GM23248 (cell line): ENCODE data around the gene SLC39A12. TPM values are rescaled to one million over a fixed set of nuclear protein-coding genes. Genes with fewer than 3 reads are reported as not detected.

Experiments used
- DNase-seq: peaks from one replicate; pipeline ENCODE4 v3.0.0-alpha.2; 2015
- H2AFZ ChIP-seq: fragments of 200-600 bp; sonication (generic); 2 replicates; pipeline ENCODE4 v1.6.1; 2016; ENCODE audit warnings: antibody characterized with exemption
- H3F3A ChIP-seq: fragments of 200-600 bp; sonication (generic); 2 replicates; pipeline ENCODE4 v1.6.1; 2016; ENCODE audit warnings: mild to moderate bottlenecking, antibody characterized with exemption, mixed run types; ENCODE audit not compliant: insufficient read depth
- H3K27ac ChIP-seq: fragments of 200-600 bp; sonication (generic); 2 replicates; pipeline ENCODE4 v1.5.1; 2016; ENCODE audit warnings: mild to moderate bottlenecking
- H3K27me3 ChIP-seq: fragments of 200-600 bp; sonication (generic); replicated peaks from 2 replicates; pipeline ENCODE4 v1.6.1; 2016; ENCODE audit warnings: mild to moderate bottlenecking; ENCODE audit not compliant: insufficient read depth
- H3K36me3 ChIP-seq: fragments of 200-600 bp; sonication (generic); 2 replicates; pipeline ENCODE4 v1.6.1; 2016; ENCODE audit warnings: low read depth, mild to moderate bottlenecking
- H3K4me1 ChIP-seq: fragments of 200-600 bp; sonication (generic); 2 replicates; pipeline ENCODE4 v1.6.1; 2016; ENCODE audit warnings: mild to moderate bottlenecking; ENCODE audit not compliant: insufficient read depth
- H3K4me2 ChIP-seq: fragments of 200-600 bp; sonication (generic); one replicate; pipeline ENCODE4 v1.6.1; 2016; ENCODE audit warnings: mild to moderate bottlenecking; ENCODE audit not compliant: unreplicated experiment
- H3K4me3 ChIP-seq: fragments of 200-600 bp; sonication (generic); 2 replicates; pipeline ENCODE4 v1.5.1; 2016; ENCODE audit warnings: mild to moderate bottlenecking
- H3K79me2 ChIP-seq: fragments of 200-600 bp; sonication (generic); 2 replicates; pipeline ENCODE4 v1.6.1; 2016; ENCODE audit warnings: mild to moderate bottlenecking; ENCODE audit not compliant: insufficient read depth
- H3K9ac ChIP-seq: fragments of 200-600 bp; sonication (generic); 2 replicates; pipeline ENCODE4 v1.6.1; 2016; ENCODE audit warnings: mild to moderate bottlenecking
- H3K9me2 ChIP-seq: fragments of 200-600 bp; sonication (generic); 2 replicates; pipeline ENCODE4 v1.6.1; 2016; ENCODE audit warnings: mixed run types, mild to moderate bottlenecking, moderate library complexity; ENCODE audit not compliant: insufficient read depth
- H3K9me3 ChIP-seq: fragments of 200-600 bp; sonication (generic); one replicate; pipeline ENCODE4 v1.6.1; 2017; ENCODE audit warnings: low read depth
- H4K20me1 ChIP-seq: fragments of 200-600 bp; sonication (generic); 2 replicates; pipeline ENCODE4 v1.6.0; 2016; ENCODE audit not compliant: insufficient read depth
- EZH2 ChIP-seq: fragments of 200-600 bp; sonication (generic); IDR thresholded peaks from 2 replicates; pipeline ENCODE4 v1.6.1; 2018; ENCODE audit warnings: antibody characterized with exemption, mild to moderate bottlenecking; ENCODE audit not compliant: insufficient read depth, poor library complexity, severe bottlenecking
- EZH2phosphoT487 ChIP-seq: fragments of 200-600 bp; sonication (generic); IDR thresholded peaks from 2 replicates; pipeline ENCODE4 v1.6.1; 2018; ENCODE audit warnings: antibody characterized with exemption, moderate library complexity, mild to moderate bottlenecking, low read depth; ENCODE audit not compliant: insufficient read depth
- WGBS, 2 experiments: methylation state at CpG; one replicate each; pipeline ENCODE4 v1.1.6; 2015 to 2017; ENCODE audit warnings: low lambda C conversion rate in 2 of 2, low coverage in 1 of 2; ENCODE audit errors: missing lambda C conversion rate in 2 of 2; 5-methylcytosine and 5-hydroxymethylcytosine counted together
- in situ Hi-C: fragments of 300-500 bp; cut with MboI; formaldehyde crosslinking; loops from 2 replicates; pipeline ENCODE4 v1.15.0; 2020
- polyA plus RNA-seq: library from polyadenylated mRNA; unstranded; fragments of >200 nt; fragmentation: Nextera tagmentation; extraction: Ambion mirVana; gene quantifications from 2 replicates; pipeline ENCODE4 v1.2.1, GENCODE V29; 2016
- total RNA-seq: library from RNA; depleted of rRNA; stranded (reverse); fragments of >200 nt; shearing (Covaris generic); gene quantifications from 2 replicates; pipeline ENCODE4 v1.2.3, GENCODE V29; 2014

SLC39A12 gene
- total and polyA plus RNA-seq, 2 experiments from 2014 or later: not detected

DNA sequence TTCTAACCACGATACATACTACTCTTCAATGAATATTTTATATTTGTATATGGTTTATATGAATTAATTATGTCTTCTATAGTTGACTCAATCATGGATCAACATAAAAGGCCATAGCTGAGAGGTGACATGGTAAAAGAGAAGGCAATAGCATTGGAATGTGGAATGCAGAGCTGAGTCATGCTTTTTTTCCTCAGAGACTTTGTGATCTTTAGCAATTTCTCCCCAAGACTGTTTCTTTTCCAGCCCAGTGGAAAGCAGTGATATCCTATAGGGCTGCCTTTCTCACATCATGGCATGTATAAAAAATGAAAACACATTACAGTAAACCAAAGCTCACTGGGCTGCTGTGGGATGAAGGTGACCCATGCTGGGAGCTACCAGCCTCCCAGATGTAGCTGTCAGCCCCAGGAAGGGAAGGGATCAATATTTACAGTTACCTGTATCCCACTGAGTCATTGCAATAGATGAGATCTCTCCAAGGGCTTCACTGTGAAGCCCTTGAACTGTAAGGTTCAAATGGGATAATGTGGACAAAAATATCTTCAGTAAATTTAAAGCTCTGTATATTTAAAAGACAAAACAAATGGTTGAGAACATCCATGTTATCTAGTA, 30.2 kb downstream of the SLC39A12 start:
- in situ Hi-C loops: no loop called here
- 0 out of 2 replicates have a peak overlapping the region, but pooled peaks have one; percentile 15 for H3K9ac ChIP-seq

DNA sequence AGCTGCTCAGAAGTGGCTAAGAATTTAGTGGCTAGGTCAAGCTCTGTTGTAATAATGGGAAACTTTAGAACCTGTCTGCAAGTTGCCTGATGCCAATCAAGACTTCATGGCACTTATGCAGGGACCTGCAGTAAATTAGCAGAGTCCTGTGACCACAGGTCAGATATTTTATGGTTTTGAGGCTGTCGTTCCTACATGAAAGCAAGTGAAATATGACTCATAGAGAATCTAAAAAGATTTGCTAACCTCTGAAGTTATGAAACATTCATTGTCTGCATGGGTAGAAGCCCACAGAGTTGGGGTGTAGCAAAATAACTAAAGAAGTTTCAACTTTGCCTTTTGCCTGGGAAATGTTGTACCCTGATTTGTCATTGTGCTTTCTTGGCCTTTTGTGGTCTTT, 32.3 kb downstream of the SLC39A12 start:
- Histone ChIP-seq H3F3A (peaks cover 26% of the 10 kb centered on the region), H3K9me2 (no peaks in the 10 kb centered on the region), H4K20me1 (no peaks in the 10 kb centered on the region), H3K27me3 (no peaks in the 10 kb centered on the region), H2AFZ (no peak overlapping the region), H3K4me3 (no peak overlapping the region), H3K9me3 (no peaks in the 10 kb centered on the region), H3K4me1 (peaks cover 43% of the 10 kb centered on the region), H3K36me3 (no peaks in the 10 kb centered on the region), H3K27ac (no peak overlapping the region), H3K79me2 (no peaks in the 10 kb centered on the region), H3K4me2 (no peak overlapping the region), H3K9ac (no peak overlapping the region)
- 0 to 9% methylated on average over 1 of the region's 1 CpG for WGBS, 2 experiments
- no peak for TF ChIP-seq EZH2phosphoT487
- TF ChIP-seq EZH2: no peak
- peak; percentile 71 for DNase-seq
- in situ Hi-C loops: no loop called here

More for the DNA sequence above, 30.2 kb downstream of the SLC39A12 start:
- Histone ChIP-seq H3F3A (peaks cover 26% of the 10 kb centered on the region), H3K4me2 (peak overlapping the region; percentile 60), H3K4me3 (no peak overlapping the region), H3K9me2 (no peaks in the 10 kb centered on the region), H3K4me1 (peaks cover 43% of the 10 kb centered on the region), H4K20me1 (no peaks in the 10 kb centered on the region), H2AFZ (0 out of 2 replicates have a peak overlapping the region, but pooled peaks have one; percentile 9), H3K79me2 (no peaks in the 10 kb centered on the region), H3K36me3 (no peaks in the 10 kb centered on the region), H3K9me3 (no peaks in the 10 kb centered on the region), H3K27ac (peak overlapping the region; percentile 60), H3K27me3 (no peaks in the 10 kb centered on the region)
- peak; percentile 91 for DNase-seq
- TF ChIP-seq EZH2phosphoT487: no peak
- no peak for TF ChIP-seq EZH2
- 56 to 69% methylated on average over 1 of the region's 1 CpG for WGBS, 2 experiments

DNA sequence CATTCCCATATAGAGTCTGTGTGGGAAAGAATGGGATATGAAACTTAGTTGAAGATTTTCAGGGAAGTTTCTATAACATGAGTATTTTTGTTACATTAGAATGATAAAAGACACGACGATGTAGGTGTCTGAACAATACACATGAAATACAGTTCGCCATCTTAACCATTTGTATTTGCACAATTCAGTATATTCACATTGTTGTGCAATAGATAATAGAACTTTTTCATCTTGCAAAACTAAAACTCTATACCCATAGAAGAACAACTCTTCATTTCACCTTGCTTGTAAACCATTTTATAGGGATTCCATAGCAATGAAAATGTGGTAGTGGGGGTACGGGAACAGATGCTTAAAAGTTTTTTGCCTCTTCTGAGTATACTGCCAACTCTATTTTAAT, 32.8 kb downstream of the SLC39A12 start:
- 93 to 94% methylated on average over 4 of the region's 4 CpGs for WGBS, 2 experiments
- H3K4me2 ChIP-seq: no peak overlapping the region
- no peaks in the 10 kb centered on the region for H3K9me2 ChIP-seq
- peaks cover 39% of the 10 kb centered on the region for H3K4me1 ChIP-seq
- no peaks in the 10 kb centered on the region for H3K27me3 ChIP-seq
- no peak for TF ChIP-seq EZH2
- no peak for TF ChIP-seq EZH2phosphoT487
- H3F3A ChIP-seq: peaks cover 23% of the 10 kb centered on the region
- H3K9me3 ChIP-seq: no peaks in the 10 kb centered on the region
- no peak overlapping the region for H3K4me3 ChIP-seq
- in situ Hi-C loops: no loop called here
- no peak for DNase-seq
- no peak overlapping the region for H2AFZ ChIP-seq
- H4K20me1 ChIP-seq: no peaks in the 10 kb centered on the region
- H3K27ac ChIP-seq: no peak overlapping the region
- no peaks in the 10 kb centered on the region for H3K36me3 ChIP-seq
- H3K79me2 ChIP-seq: no peaks in the 10 kb centered on the region
- no peak overlapping the region for H3K9ac ChIP-seq

DNA sequence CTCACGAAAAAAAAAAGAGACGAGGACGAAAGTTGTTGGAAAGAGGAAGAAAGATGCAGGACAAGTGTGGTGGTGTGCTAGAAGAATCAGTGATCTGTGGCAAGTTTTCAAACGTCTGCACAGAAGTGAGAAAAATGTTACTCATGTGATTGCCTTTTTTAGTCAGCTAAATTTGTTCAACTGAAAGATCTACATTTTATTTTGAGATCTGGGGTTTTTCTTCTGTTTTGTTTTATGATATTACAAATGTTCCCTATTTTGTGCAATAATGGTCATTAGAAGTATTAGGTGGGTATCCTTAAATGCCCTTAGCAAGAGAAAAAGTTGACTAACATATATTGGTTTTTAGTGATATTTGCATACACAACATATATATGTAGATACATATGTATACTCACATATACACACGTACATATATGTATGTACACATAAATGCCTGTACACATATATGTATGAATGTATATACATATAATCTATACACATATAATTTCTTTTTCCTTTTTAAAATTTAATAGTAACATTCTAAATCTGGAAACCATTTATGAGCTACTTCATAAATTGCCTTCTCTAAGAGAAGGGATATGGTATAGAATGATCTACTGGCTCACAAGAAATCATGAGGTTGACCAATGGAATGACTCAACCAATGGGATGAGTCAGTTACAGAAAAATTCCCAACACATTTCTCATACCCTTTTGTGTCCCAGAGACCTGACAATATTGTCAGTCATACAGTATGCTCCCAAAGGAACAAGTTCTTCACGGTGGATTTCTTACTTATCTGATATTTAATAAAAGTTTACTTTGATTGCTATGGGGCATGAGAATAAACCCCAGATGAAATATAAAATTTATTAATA, 38.4 kb downstream of the SLC39A12 start:
- peak overlapping the region; percentile 9 for H3K4me2 ChIP-seq
- no peaks in the 10 kb centered on the region for H3K27me3 ChIP-seq
- in situ Hi-C loops: no loop called here

More for the DNA sequence above, 38.4 kb downstream of the SLC39A12 start:
- peak; percentile 84 for DNase-seq
- Histone ChIP-seq H3K27ac (no peak overlapping the region), H3K4me1 (peaks cover 20% of the 10 kb centered on the region), H3K79me2 (no peaks in the 10 kb centered on the region), H2AFZ (no peak overlapping the region), H4K20me1 (no peaks in the 10 kb centered on the region), H3K9me2 (no peaks in the 10 kb centered on the region), H3F3A (no peaks in the 10 kb centered on the region), H3K9ac (no peak overlapping the region), H3K4me3 (no peak overlapping the region), H3K9me3 (no peaks in the 10 kb centered on the region), H3K36me3 (no peaks in the 10 kb centered on the region)
- 62 to 63% methylated on average over 6 of the region's 6 CpGs for WGBS, 2 experiments
- no peak for TF ChIP-seq EZH2phosphoT487
- TF ChIP-seq EZH2: no peak
